Prostate gland (tissue), 2 donors: ENCODE measurements around the gene TSPAN14. TPM values are rescaled to one million over a fixed set of nuclear protein-coding genes. Genes with fewer than 3 reads are reported as not detected.

Experiments
- DNase-seq: peaks from one replicate; pipeline ENCODE4 v3.0.0-alpha.2; 2019; ENCODE audit warnings: low spot score
- H3K27ac ChIP-seq, 2 donors: fragments of 200-600 bp; sonication (generic); 2 replicates each; pipeline ENCODE4 v1.5.1; 2017 to 2019
- H3K27me3 ChIP-seq: fragments of 200-600 bp; sonication (generic); replicated peaks from 2 replicates; pipeline ENCODE4 v1.5.1; 2019; ENCODE audit not compliant: insufficient read depth
- H3K36me3 ChIP-seq, 2 donors: fragments of 200-600 bp; sonication (generic); 1 replicate in 1 of 2; 2 replicates in 1 of 2; pipeline versions ENCODE4 v1.5.1 to v1.8.1; 2017 to 2019
- H3K4me1 ChIP-seq: fragments of 200-600 bp; sonication (generic); replicated peaks from 2 replicates; pipeline ENCODE4 v1.5.1; 2019
- H3K4me3 ChIP-seq, 2 donors: fragments of 200-600 bp; sonication (generic); 2 replicates each; pipeline ENCODE4 v1.5.1; 2017 to 2019
- H3K9me3 ChIP-seq: fragments of 200-600 bp; sonication (generic); 2 replicates; pipeline ENCODE4 v1.5.1; 2017
- CTCF ChIP-seq, 4 experiments: fragments of 200-600 bp in 2 of 4; fragments of 450-650 bp in 2 of 4; sonication (generic) in 2 of 4; IDR thresholded peaks; 1 replicate in 3 of 4; 2 replicates in 1 of 4; pipeline ENCODE4 v1.5.1; 2016 to 2019; ENCODE audit warnings: antibody characterized with exemption in 4 of 4, mild to moderate bottlenecking in 2 of 4, moderate library complexity in 2 of 4
- POLR2A ChIP-seq: fragments of 450-650 bp; IDR thresholded peaks from one replicate; pipeline ENCODE4 v1.6.1; 2016; ENCODE audit warnings: antibody characterized with exemption, mild to moderate bottlenecking
- POLR2AphosphoS5 ChIP-seq: sonication (generic); formaldehyde crosslinking; IDR thresholded peaks from one replicate; pipeline ENCODE4 v1.6.1; 2017; ENCODE audit warnings: antibody characterized with exemption
- whole genome bisulfite sequencing: methylation state at CpG from one replicate; pipeline ENCODE4 v1.1.5; 2018; 5-methylcytosine and 5-hydroxymethylcytosine counted together
- intact Hi-C: fragments of 100-400 bp; cut with DNase I; formaldehyde crosslinking; loops from one replicate; pipeline ENCODE4 v1.14.2; 2022
- total RNA-seq, 2 donors: library from RNA; depleted of rRNA; stranded (reverse); fragments of >200 nt; gene quantifications; one replicate each; pipeline ENCODE4 v1.1.0, GENCODE V29; 2016

The TSPAN14 gene
- total RNA-seq, 2 donors from 2014 or later = 69.8 to 103 TPM

- 70% methylated on average over 7 of the region's 7 CpGs for WGBS
- H3K27ac ChIP-seq = peak overlapping the region; percentile 63 to 77
- no peak overlapping the region for H3K4me3 ChIP-seq
- H3K9me3 ChIP-seq = no peaks in the 10 kb centered on the region
- intact Hi-C loops = loop anchor here (2.0 kb wide), 1 partner anchor 43 kb away; the partner anchor contains the start of gene TSPAN14
- DNase-seq = no peak
- H3K27me3 ChIP-seq = no peaks in the 10 kb centered on the region
- TF ChIP-seq POLR2AphosphoS5 = peak; percentile 32
- TF ChIP-seq CTCF (IDR thresholded peaks at IDR 0.05) = no peak
- no peak for TF ChIP-seq POLR2A
- peaks cover 17% of the 10 kb centered on the region for H3K4me1 ChIP-seq
- H3K36me3 ChIP-seq = no peaks in the 10 kb centered on the region
Observed at GRCh38 chr10:80497187-80498077, 43.3 kb downstream of the TSPAN14 start.

- Histone ChIP-seq H3K4me3 (no peak overlapping the region), H3K27ac (peak overlapping the region; percentile 63 to 77), H3K27me3 (no peaks in the 10 kb centered on the region), H3K4me1 (peaks cover 17% of the 10 kb centered on the region), H3K9me3 (no peaks in the 10 kb centered on the region), H3K36me3 (no peaks in the 10 kb centered on the region)
- no peak for DNase-seq
- 46% methylated on average over 8 of the region's 8 CpGs for WGBS
- intact Hi-C loops = loop anchor here (2.0 kb wide), 1 partner anchor 43 kb away; the partner anchor contains the start of gene TSPAN14
- TF ChIP-seq POLR2AphosphoS5 = no peak
- TF ChIP-seq POLR2A = no peak
- TF ChIP-seq CTCF (IDR thresholded peaks at IDR 0.05) = no peak
Observed at GRCh38 chr10:80498078-80498832, 44.1 kb downstream of the TSPAN14 start.

- DNase-seq = peak; percentile 87
- Histone ChIP-seq H3K4me3 (no peak overlapping the region), H3K4me1 (peaks cover 18% of the 10 kb centered on the region)
Observed at GRCh38 chr10:80498833-80499741, 45.0 kb downstream of the TSPAN14 start.

More at GRCh38 chr10:80498833-80499741, 45.0 kb downstream of the TSPAN14 start:
- no peaks in the 10 kb centered on the region for H3K36me3 ChIP-seq
- H3K27me3 ChIP-seq = no peaks in the 10 kb centered on the region
- WGBS = 27% methylated on average over 14 of the region's 14 CpGs
- no peaks in the 10 kb centered on the region for H3K9me3 ChIP-seq
- peak overlapping the region; percentile 63 to 77 for H3K27ac ChIP-seq
- TF ChIP-seq POLR2A (no peak), CTCF (IDR thresholded peaks at IDR 0.05) (peak in 1 of 4 experiments; percentile 11), POLR2AphosphoS5 (peak; percentile 81)
- intact Hi-C loops = loop anchor here (2.0 kb wide), 1 partner anchor 44 kb away; the partner anchor contains the start of gene TSPAN14
